Esophagus muscularis mucosa (tissue), 4 donors: ENCODE data around the gene BRSK2. TPM values are rescaled to one million over a fixed set of nuclear protein-coding genes. Genes with fewer than 3 reads are reported as not detected.
"Not testable (repeated sequence)": the region's sequence is repeated elsewhere in the genome, so short reads cannot be mapped to it uniquely, and the experiment has no call there.

Experiments
- DNase-seq: peaks from one replicate; pipeline ENCODE4 v3.0.0-alpha.2; 2017; ENCODE audit errors: extremely low spot score
- H3K27ac ChIP-seq, 4 donors: fragments of 200-600 bp; sonication (generic); replicated peaks in 1 of 4; 1 replicate in 3 of 4; 2 replicates in 1 of 4; pipeline ENCODE4 v1.5.1; 2016 to 2019; ENCODE audit warnings: mild to moderate bottlenecking in 1 of 4
- H3K27me3 ChIP-seq, 4 donors: fragments of 200-600 bp; sonication (generic); one replicate each; pipeline versions ENCODE4 v1.5.1 to v1.6.0; 2016 to 2019
- H3K36me3 ChIP-seq, 4 donors: fragments of 200-600 bp; sonication (generic); one replicate each; pipeline ENCODE4 v1.5.1; 2016 to 2019
- H3K4me1 ChIP-seq, 4 donors: fragments of 200-600 bp; sonication (generic); one replicate each; pipeline ENCODE4 v1.5.1; 2016 to 2019
- H3K4me3 ChIP-seq, 4 donors: fragments of 200-600 bp; sonication (generic); 1 replicate in 2 of 4; 2 replicates in 2 of 4; pipeline ENCODE4 v1.5.1; 2016 to 2019; ENCODE audit warnings: mild to moderate bottlenecking in 4 of 4, moderate library complexity in 1 of 4
- H3K9me3 ChIP-seq, 4 donors: fragments of 200-600 bp; sonication (generic); 1 replicate in 3 of 4; 2 replicates in 1 of 4; pipeline ENCODE4 v1.5.1; 2016 to 2019
- EP300 ChIP-seq: sonication (generic); formaldehyde crosslinking; IDR thresholded peaks from one replicate; pipeline ENCODE4 v1.6.1; 2017; ENCODE audit warnings: antibody characterized with exemption
- POLR2A ChIP-seq: fragments of 450-650 bp; IDR thresholded peaks from one replicate; pipeline ENCODE4 v1.6.1; 2017; ENCODE audit warnings: antibody characterized with exemption, moderate library complexity, mild to moderate bottlenecking, low read depth
- POLR2AphosphoS5 ChIP-seq, 2 donors: sonication (generic); formaldehyde crosslinking; IDR thresholded peaks; one replicate each; pipeline ENCODE4 v1.6.1; 2017; ENCODE audit warnings: antibody characterized with exemption in 2 of 2
- WGBS: methylation state at CpG from one replicate; pipeline ENCODE4 v1.1.5; 2018; 5-methylcytosine and 5-hydroxymethylcytosine counted together
- intact Hi-C: fragments of 100-400 bp; cut with DNase I; formaldehyde crosslinking; loops from one replicate; pipeline ENCODE4 v1.15.1; 2023
- total RNA-seq, 4 donors: library from RNA; depleted of rRNA; stranded (reverse); fragments of >200 nt; gene quantifications; one replicate each; pipeline versions ENCODE4 v1.1.0 to v1.2.1, GENCODE V29; 2016
- TF ChIP-seq, protein P1 (sequence below), 3 experiments: fragments of 200-600 bp in 2 of 3; fragments of 450-650 bp in 1 of 3; sonication (generic) in 2 of 3; IDR thresholded peaks; one replicate each; pipeline ENCODE4 v1.5.1; 2017 to 2019; ENCODE audit warnings: antibody characterized with exemption in 3 of 3, mild to moderate bottlenecking in 2 of 3, moderate library complexity in 1 of 3

The BRSK2 gene
- total RNA-seq, 4 donors from 2014 or later, result 1.0 to 3.3 (median 2.8) TPM

DNA sequence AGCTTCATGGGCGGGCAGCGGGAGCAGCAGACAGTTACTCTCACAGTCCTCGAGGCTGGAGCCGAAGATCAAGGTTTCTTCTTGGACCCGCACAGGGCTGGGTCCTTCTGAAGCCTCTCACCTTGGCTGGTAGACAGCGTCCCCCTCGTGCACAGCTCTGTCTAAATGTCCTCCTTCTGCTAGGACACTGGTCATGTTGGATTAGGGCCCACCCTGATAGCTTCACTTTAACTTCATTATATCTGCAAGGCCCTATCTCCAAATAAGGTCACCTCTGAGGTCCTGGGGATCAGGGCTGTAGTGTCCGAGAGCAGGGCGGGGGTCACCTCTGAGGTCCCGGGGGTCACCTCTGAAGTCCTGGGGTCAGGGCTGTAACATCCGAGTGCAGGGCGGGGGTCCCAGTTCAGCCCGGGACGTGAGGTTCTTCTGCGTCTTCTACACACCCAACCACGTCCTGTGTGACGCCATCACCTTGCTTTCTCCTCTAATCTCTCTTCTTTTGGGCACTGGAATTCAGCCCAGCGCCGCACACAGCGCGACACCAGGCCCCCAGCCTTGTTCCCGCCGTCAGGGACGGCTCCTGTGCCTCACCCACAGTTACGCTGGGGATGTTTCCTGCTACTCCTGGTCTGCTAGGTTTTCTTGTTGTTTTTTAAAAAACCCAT is 46.2 kb upstream of the BRSK2 start:
- intact Hi-C loops, result no loop called here
- DNase-seq, result no peak

DNA sequence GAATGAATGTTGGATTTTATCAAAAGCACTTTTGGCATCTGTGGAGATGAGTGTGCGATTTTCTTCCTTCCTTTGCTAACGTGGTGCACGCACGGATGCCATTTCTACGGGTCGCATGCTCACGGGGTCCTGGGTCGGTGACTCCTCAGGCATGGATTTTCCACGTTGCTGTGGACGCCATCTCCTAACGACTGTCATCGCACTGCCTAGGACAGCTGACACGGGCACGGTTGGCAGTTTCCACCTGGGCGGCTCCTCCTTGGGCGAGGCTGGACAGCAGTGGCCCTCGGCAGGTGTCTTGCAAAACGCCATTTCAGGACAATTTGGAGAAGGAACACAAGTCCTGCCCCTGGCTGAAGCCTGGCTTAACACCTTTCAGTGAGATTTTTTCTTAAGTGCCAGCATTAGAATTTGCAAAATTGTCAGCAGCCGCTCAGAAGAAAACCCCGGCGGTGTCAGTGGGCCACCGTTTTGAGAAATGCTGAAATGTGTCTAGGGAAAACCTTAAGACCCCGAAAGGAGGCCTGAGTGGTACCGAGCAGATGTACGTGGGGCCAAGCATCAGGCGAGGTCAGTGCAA is 45.6 kb upstream of the BRSK2 start:
- H3K4me1 ChIP-seq, result peaks cover 0 to 6% (median 1%) of the 10 kb centered on the region in 4 donors
- DNase-seq, result no peak
- no peaks in the 10 kb centered on the region for H3K36me3 ChIP-seq
- no peaks in the 10 kb centered on the region for H3K9me3 ChIP-seq
- no peak overlapping the region for H3K27ac ChIP-seq
- 89% methylated on average over 26 of the region's 26 CpGs for WGBS
- intact Hi-C loops, result no loop called here
- H3K4me3 ChIP-seq, result no peak overlapping the region
- TF ChIP-seq POLR2AphosphoS5 (IDR thresholded peaks at IDR 0.05), result no peak
- TF ChIP-seq, protein P1, sequence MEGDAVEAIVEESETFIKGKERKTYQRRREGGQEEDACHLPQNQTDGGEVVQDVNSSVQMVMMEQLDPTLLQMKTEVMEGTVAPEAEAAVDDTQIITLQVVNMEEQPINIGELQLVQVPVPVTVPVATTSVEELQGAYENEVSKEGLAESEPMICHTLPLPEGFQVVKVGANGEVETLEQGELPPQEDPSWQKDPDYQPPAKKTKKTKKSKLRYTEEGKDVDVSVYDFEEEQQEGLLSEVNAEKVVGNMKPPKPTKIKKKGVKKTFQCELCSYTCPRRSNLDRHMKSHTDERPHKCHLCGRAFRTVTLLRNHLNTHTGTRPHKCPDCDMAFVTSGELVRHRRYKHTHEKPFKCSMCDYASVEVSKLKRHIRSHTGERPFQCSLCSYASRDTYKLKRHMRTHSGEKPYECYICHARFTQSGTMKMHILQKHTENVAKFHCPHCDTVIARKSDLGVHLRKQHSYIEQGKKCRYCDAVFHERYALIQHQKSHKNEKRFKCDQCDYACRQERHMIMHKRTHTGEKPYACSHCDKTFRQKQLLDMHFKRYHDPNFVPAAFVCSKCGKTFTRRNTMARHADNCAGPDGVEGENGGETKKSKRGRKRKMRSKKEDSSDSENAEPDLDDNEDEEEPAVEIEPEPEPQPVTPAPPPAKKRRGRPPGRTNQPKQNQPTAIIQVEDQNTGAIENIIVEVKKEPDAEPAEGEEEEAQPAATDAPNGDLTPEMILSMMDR (IDR thresholded peaks at IDR 0.05), result no peak
- TF ChIP-seq EP300, result no peak
- TF ChIP-seq POLR2A, result no peak
- H3K27me3 ChIP-seq, result peaks cover 0 to 6% (median 0%) of the 10 kb centered on the region in 4 donors

More for the DNA sequence above, 46.2 kb upstream of the BRSK2 start:
- no peaks in the 10 kb centered on the region for H3K27me3 ChIP-seq
- H3K9me3 ChIP-seq, result no peaks in the 10 kb centered on the region
- H3K36me3 ChIP-seq, result no peaks in the 10 kb centered on the region
- no peak overlapping the region for H3K4me3 ChIP-seq
- H3K27ac ChIP-seq, result no peak overlapping the region
- 84% methylated on average over 24 of the region's 25 CpGs for WGBS
- TF ChIP-seq, protein P1 (IDR thresholded peaks at IDR 0.05), result no peak
- no peak for TF ChIP-seq EP300
- no peak for TF ChIP-seq POLR2A
- TF ChIP-seq POLR2AphosphoS5 (IDR thresholded peaks at IDR 0.05), result no peak
- H3K4me1 ChIP-seq, result peaks cover 0 to 6% (median 1%) of the 10 kb centered on the region in 4 donors

DNA sequence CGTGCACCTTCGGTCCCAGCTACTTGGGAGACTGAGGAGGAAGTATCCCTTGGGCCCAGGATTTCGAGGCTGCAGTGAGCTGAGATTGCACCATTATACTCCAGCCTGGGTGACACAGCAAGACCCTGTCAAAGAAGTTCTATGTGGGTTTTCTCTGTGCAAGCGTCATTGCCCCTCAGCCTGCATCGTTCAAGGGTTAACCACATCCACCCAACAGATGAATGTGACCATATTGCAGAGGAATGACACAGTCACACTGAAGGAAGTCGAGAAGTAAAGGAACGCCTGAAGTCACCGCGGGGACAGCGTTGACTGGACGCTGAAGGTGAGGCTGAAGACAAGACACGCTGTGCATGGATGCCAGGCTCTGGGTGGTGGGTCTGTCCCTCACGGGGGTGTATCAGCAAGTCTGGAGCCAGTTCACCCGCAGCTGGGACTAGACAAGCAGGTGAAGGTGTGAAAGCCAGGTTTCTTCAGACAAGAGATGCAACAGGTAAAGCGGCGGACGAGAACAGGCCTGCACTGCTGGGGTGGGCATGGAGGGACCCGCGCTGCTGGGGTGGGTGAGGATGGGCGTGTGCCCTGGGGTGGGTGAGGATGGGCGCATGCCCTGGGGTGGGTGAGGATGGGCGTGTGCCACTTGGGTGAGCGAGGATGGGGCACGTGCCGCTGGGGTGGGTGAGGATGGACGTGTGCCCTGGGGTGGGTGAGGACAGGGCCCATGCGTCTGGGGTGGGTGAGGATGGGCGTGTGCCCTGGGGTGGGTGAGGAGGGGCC is 43.8 kb upstream of the BRSK2 start:
- Histone ChIP-seq H3K9me3 (no peaks in the 10 kb centered on the region), H3K27me3 (peaks cover 0 to 18% (median 0%) of the 10 kb centered on the region in 4 donors), H3K4me3 (no peak overlapping the region), H3K36me3 (no peaks in the 10 kb centered on the region), H3K27ac (no peak overlapping the region), H3K4me1 (peaks cover 0 to 6% (median 1%) of the 10 kb centered on the region in 4 donors)
- WGBS, result 87% methylated on average over 26 of the region's 28 CpGs
- TF ChIP-seq POLR2AphosphoS5 (IDR thresholded peaks at IDR 0.05) (no peak), EP300 (no peak), POLR2A (no peak)
- TF ChIP-seq, protein P1 (IDR thresholded peaks at IDR 0.05), result no peak
- intact Hi-C loops, result no loop called here
- DNase-seq, result no peak

DNA sequence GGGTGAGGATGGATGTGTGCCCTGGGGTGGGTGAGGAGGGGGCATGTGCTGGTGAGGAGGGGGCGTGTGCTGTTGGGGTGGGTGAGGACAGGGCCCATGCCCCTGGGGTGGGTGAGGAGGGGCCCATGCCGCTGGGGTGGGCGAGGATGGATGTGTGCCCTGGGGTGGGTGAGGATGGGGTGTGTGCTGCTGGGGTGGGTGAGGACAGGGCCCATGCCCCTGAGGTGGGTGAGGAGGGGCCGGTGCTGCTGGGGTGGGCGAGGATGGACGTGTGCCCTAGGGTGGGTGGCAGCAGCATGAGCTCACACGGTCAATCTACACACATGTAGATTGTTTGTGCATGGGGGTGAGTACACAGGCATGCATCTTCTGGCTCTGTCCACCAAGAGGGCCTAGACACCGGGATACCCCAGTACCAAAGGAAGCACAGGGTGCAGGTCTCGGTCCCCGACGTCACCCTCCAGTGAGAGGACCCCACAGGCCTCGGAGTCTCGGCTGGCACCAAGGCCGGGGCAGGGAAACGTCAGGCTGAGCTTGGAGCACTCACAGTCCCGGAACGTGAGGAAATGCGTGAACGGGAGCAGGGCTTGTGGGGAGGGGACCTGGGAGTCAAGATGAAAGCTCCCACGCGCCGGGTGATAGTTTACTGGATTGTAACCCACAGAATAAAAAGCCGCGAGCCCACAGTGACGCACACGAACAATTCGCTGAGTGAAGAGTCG is 42.9 kb upstream of the BRSK2 start:
- TF ChIP-seq POLR2A, result no peak
- TF ChIP-seq, protein P1 (IDR thresholded peaks at IDR 0.05), result no peak
- TF ChIP-seq POLR2AphosphoS5 (IDR thresholded peaks at IDR 0.05), result no peak
- TF ChIP-seq EP300, result no peak
- WGBS, result 93% methylated on average over 19 of the region's 28 CpGs
- no peaks in the 10 kb centered on the region for H3K9me3 ChIP-seq
- H3K27me3 ChIP-seq, result peaks cover 0 to 18% (median 0%) of the 10 kb centered on the region in 4 donors
- H3K4me3 ChIP-seq, result no peak overlapping the region
- peaks cover 0 to 5% (median under 1%) of the 10 kb centered on the region in 4 donors for H3K4me1 ChIP-seq
- no peak for DNase-seq
- H3K27ac ChIP-seq, result no peak overlapping the region
- intact Hi-C loops, result no loop called here
- no peaks in the 10 kb centered on the region for H3K36me3 ChIP-seq

DNA sequence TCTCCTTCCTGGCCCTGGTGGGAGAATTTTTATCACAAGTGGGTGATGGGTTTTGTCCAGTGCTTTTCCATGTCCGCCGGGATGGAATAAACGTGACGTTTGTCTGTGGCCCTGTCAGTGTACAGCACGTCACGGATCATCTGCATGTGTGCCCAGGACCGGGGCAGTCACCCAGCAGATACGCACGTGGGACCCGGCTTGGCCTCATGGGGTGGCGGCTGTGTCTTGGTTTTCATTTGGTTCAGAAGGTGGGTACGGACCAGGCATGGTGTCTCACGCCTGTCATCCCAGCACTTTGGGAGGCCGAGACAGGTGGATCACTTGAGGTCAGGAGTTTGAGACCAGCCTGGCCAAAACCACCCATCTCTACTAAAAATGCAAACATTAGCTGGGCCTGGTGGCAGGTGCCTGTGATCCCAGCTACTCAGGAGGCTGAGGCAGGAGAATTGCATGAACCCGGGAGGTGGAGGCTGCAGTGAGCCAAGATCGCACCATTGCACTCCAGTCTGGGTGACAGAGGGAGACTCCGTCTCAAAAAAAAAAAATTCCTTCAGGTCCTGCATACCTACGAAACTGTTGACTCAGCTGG is 42.2 kb upstream of the BRSK2 start:
- H3K27me3 ChIP-seq, result peaks cover 0 to 18% (median 0%) of the 10 kb centered on the region in 4 donors
- H3K4me1 ChIP-seq, H3K27ac ChIP-seq, H3K36me3 ChIP-seq, H3K4me3 ChIP-seq, intact Hi-C loops, DNase-seq, H3K9me3 ChIP-seq: not testable (repeated sequence)
- WGBS, result 92% methylated on average over 18 of the region's 18 CpGs
